Brain pericyte (primary cell): ENCODE measurements around the gene POC1A.

Experiments used
- DNase-seq: peaks from one replicate; pipeline ENCODE4 v3.0.0-alpha.2; 2012; ENCODE audit warnings: low read depth, low spot score

Gene POC1A

DNA sequence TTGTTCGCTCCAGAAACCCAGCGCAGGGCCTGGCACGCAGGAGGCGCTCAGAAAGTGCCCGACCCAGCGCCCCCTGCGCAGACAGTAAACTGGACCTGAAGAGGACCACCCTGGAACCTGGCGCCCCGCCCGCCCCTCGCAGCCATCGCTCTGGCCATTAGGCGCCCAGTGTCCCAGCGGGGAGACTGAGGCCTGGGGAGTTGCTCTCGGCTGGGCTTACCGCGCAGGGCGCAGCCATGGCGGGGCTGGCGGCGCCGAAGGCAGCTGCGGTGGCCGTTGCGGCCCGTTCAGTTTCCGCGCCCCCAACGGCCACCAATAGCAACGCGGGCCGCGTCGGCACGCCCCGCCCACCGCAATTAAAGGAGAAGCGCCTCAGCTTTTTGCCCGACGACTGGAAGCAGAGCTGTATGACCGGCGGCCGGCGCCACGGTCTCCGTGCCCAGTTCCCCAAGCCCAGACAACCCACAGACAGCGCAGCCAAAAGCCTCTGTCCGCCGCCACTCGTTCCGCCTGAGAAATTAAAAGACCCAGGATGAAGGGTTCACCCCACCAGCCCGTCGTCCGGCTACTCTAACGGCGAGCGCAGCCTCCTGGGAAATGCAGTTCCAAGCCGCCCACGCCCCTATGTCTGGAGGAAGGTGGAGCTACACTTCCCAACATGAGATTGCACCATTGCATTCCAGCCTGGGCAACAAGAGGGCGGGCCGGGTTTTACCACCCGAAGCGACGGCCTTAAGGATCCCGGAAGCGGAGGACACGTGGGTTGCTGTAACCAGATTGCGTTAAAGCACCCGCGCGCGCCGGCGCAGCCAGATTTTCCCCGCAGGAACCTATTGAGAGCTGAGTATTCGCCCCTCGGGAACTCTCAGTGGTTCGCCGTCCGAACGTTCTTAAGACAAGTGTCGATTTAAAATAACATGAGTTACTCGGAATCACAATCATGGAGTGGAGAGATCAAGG lies at the start of gene POC1A:
TSS of gene POC1A (minus strand) at position 289 of the 960 bp plus-strand sequence. CDS start at position 238, 51 bp downstream.
- DNase-seq, result peak; percentile 89

DNA sequence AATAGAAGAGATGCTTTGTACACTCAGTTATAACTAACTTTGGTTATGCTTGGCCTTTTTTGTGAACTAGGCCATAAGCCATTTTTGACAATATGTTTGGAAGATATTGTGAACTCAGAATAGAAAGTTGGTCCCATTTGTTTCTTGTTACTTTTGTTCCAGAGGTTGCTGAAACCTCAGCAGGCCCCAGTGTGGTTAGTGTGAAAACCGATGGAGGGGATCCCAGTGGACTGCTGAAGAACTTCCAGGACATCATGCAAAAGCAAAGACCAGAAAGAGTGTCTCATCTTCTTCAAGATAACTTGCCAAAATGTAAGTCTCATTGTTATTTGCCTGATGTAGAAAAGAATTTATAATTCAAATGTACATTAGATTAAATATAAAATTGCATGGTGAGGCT lies 49.5 kb upstream of the POC1A start:
- DNase-seq, result no peak

DNA sequence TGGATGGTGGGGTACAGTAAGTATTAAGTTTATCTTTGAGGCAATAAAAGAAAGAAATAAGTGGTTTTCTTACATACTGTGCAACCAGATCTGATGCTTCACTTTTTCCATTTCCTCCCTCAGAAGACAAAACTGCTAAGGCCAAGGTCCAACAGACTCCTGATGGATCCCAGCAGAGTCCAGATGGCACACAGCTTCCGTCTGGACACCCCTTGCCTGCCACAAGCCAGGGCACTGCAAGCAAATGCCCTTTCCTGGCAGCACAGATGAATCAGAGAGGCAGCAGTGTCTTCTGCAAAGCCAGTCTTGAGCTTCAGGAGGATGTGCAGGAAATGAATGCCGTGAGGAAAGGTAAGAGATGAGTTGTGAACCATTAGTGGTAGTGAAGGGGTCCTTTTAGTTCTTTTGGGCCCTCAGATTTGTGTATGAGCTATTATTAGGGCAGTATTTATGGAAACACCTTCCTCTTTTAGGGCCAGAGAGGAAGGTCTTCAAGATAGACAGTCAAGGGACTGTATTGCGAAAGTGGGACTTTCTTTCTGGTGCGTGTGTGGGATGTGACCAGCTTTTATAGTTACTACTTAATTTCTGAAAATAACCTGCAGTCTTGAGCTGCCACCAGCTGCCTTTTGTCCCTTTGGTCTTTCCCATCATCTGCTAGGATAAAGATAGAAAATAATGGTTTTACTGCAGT lies 48.3 kb upstream of the POC1A start:
- no peak for DNase-seq

DNA sequence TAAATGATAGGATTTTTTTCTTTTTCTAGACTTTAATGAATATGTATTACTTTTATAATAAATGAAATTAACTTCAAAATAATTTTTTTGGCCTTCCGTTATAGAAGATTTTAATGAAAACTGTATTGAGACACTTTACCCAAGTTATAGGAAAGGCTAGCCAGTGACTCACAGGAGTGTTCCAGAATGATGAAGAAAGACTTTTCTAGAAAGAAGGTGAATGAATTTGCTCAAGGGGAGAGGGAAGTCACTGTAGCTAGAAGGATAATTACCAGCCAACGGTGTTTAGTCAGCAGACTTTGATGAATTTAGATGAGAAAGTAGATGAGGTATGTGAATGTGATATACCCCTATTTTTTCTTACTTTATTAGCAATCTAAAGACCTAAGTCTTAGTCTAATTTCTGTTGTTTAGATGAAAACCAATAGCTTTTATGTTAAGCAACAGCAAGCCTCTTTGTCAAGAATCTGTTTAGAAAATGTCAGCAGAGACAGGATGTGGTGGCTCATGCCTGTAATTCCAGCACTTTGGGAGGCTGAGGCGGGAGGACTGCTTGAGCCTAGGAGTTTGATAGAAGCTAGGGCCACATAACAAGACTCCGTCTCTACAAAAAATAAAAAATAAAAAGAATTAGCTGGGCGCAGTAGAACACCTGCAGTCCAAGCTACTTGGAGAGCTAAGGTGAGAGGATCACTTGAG lies 46.9 kb upstream of the POC1A start:
- DNase-seq, result no peak

DNA sequence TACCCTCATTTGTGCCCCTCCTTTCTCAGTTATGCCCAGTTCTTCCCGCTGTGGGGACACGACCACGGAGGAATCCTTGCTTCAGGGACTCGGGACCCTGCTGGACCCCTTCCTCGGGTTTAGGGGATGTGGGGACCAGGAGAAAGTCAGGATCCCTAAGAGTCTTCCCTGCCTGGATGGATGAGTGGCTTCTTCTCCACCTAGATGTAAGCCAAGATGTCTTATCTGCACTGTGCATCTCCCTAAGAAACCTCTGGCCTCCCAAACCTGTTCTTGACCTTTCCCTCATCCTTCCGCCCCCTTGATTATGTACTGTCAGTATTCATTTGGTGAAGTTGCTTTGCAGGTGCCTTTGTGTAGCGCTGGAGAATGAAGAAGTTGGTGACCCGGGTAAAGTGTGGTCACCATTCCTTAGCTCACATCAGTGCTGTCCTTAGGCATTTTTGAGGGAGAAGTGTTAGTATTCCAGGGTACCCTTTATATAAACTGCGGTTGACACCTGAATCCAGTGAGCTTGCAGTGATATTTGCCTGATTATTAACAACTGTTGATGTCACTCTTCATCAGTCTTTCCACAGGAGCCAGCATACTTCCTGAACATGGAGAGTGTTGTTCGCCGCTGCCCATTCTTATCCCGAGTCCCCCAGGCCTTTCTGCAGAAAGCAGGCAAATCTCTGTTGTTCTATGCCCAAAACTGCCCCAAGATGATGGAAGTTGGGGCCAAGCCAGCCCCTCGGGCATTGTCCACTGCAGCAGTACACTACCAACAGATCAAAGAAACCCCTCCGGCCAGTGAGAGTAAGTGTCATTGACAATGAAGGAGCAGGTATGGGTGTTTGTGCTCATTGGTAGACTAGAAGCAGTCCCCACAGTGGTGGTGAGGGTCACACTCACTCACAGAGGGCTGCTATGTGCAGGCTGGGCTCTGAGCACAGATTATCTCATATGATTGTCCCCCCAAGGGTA lies 44.7 kb upstream of the POC1A start:
- no peak for DNase-seq

DNA sequence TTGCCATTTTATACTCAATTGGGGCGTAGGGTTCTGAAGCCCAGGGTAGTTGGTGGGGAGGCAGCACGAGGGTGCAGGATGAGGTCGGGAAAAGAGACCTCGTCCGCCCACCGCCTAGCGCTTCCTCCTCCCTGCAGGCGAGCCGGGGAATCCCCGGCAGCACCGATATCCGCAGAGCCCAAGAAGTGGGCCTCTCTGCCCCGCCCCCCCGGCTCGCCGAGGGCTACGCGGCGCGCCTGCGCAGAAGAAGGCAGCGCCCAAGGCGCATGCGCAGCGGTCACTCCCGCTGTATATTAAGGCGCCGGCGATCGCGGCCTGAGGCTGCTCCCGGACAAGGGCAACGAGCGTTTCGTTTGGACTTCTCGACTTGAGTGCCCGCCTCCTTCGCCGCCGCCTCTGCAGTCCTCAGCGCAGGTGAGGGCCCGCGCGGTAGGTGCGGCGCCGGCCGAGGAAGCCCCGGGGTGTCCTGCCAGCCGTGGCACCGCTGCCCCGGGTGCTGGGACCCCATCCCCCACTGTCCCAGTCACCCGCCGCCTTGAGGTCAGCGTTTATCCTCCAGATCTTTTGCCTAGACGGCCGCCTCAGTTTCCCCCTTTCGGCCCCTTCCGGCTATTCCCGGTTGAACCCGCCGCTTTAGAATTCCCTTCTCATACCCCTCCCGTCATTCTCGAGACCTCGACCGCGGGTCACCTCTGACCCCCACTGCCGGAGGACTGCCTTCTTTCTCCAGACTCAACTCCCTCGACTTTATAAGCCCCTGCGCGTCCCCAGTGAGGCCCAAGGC lies 43.8 kb upstream of the POC1A start, which contains the start of gene ALAS1:
TSS of gene ALAS1 (plus strand) at position 319 of the 784 bp plus-strand sequence. CDS start 1,082 bp downstream, outside the sequence.
- peak; percentile 72 for DNase-seq

DNA sequence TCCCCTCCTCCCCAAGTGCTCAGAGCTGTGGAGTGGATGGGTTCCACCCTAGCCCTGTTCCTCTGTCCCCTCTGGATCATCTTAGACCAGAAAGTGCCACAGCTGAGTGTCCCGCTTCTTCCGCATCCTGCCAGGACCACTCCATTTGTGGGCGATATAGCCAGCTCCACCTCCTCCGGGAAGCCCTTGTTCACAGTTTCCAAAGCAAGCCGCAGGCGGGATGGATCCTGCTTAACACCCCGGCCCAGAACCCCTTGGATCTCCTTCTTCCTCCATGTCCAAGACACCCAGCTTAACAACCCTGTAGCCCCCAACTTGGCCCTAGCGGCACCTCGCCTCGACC lies 43.2 kb upstream of the POC1A start:
- no peak for DNase-seq

DNA sequence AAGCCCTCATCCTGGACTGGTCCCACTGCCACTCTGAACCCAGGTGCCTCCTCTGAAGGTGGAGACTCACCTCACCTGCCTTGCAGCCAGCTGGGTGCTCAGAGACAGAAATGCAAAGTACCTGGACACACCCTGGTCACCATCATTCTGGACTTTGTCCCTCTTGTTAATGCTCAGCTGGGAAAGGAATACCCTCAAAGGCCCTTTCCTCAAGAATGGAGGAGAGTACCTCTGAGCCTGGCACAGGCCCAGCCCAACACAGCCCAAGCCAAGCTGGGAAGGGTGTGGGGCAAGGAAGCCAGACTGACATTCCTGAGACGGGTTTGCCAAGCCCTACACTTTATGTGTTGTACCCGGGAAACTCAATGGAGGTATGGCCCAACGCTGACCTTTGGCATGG lies 42.8 kb upstream of the POC1A start:
- DNase-seq, result no peak

DNA sequence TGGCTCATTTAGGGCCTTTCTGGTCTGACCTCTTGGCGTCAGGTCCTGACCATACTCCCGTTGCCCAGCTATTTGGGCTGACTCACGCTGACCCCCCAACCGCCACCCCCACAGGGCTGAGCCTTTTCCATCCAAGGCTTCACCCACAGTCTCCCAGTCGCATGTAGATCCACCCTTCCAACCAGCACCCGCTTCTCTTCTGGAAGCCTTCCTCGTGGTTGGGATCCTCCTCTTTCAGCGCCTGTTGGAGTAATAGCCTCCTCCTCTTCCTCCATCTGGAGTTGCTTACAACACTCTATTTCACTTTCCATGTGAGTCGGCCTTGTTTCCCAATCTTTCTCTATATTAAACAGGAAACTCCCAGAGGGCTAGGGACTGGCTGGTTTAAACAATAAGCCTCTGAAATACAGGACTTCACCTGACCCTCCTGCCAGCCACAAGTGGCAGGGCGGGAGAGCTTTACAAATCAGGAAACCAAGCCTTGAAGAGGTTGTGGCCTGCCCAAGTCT lies 41.7 kb upstream of the POC1A start:
- no peak for DNase-seq

DNA sequence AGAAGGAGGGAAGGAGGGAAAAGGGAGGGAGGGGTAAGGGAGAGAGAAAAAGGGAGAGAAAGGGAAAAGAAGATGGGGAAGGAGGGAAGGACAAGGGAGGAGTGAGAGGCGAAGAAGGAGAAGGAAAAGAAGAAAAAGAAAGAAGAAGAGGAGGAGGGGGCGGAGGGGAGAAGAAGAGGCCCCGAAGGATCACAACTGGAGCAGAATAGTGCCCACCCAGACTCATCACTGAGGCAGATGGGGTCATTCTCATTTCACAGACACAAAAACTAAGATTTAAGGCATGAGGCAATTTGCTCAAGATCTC lies 41.0 kb upstream of the POC1A start:
- DNase-seq, result no peak

DNA sequence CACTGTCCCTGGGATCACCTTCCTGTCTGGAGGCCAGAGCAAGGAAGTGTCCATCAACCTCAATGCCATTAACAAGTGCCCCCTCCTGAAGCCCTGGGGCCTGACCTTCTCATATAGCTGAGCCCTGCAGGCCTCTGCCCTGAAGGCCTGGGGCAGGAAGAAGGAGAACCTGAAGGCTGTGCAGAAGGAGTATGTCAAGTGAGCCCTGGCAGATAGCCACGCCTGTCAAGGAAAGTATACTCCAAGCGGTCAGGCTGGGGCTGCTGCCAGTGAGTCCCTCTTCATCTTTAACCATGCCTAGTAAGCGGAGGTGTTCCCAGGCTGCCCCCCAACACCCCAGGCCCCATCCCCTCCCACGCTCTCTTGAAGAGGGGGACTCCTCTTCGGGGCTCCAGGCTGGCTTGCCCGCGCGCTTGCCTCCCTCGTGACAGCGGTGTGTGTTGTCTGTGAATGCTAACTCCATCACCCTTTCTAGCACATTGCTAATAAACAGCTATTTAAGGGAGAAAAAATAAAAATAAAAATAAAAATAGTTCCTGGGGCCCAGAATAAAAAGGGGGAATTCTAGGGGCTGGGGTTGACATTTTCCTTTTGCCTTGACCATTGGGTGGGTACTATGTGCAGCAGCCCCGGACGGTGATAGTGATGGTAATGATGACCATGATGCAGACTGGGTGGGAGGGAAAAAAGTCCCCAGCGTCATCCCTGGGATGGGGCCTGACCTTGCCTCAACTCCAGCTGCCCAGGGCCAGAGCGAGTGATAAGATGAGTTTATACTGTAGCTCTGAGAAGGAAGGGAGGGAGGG lies 40.5 kb upstream of the POC1A start:
- no peak for DNase-seq

DNA sequence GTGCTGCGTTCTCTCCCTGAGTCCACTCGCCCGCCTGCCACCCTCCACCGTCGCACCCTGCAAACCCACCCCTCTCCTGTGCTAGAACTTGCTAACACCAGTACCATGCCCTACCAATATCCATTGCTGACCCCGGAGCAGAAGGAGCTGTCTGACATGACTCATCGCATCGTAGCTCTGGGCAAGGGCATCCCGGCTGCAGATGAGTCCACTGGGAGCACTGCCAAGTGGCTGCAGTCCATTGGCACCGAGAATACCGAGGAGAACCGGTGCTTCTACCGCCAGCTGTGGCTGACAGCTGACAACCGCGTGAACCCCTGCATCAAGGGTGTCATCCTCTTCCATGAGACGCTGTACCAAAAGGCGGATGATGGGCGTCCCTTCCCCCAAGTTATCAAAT lies 38.8 kb upstream of the POC1A start:
- DNase-seq, result no peak

DNA sequence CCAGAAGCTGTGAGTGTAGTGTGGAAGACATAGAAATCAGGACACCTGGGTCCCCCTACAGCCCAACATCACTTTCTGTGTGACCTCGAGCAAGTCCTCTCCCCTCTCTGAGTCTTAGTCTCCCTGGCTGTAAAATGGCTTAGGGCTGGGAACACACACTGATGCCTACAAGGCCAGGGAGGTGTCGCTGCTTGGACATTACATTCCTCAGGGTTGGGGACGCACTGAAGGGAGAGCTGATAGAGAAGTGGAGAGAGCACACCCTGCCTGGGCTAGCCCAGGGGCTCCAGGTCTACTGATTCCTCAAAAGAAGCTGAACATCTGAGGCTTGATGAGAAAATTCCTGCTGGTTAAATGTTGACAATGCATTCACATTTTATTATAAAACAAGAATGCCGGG lies 37.4 kb upstream of the POC1A start:
- no peak for DNase-seq

DNA sequence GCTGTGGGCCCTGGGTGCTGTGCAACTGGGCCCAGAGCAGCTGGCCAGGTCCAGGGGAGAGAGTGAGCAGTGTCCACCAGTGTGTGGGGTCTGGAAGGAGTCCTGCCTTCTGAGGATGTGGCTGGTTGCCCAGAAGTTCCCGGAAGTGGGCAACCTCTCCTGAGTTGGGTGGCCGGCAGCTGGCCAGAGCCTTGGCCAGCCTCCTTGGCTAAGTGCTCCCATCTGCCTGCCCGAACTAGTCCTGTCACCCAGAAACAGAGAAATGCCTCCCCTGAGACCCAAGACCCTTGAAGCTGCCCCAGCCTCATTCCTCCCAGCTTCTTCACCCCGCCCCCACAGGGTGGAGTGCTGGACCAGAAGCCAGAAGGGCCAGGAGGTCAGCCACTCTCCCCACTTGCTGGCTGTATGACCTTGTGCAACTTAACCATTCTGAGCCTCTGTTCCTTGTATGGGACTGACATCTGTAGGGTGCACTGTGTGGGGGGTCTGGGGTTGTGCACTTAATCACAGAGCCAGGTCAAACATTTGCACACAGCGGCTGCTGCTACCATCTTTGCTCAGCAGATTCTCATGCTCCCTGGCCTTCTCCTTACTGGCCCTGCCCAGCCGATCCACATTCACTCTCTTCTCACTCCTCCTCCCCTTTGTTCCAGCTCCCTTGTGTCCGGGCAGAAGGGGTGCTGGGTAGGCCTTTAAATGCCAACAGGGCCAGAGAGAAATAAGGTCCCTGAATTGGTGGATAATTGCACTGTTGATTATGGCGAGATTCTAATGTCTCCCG lies 36.3 kb upstream of the POC1A start:
- DNase-seq, result no peak

DNA sequence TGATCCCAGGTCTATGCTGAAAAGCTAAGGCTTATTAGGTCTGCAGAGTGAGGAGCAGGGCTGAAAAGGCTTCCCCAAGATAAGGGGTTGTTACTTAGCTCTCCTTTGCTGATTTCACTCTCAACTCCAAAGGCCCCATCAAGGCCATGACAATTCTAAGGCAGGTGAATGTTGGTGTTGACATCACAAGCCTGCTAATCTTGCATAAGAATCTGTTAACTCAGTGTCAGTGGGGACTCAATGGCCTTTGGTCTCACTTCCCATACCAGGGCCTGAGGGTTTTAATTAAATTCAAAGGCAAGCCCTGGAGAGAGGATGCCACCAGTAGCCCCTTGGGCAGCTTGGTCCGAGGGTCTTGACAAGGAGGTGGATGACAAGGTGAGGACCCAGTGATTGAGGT lies 34.3 kb upstream of the POC1A start:
- DNase-seq, result no peak

DNA sequence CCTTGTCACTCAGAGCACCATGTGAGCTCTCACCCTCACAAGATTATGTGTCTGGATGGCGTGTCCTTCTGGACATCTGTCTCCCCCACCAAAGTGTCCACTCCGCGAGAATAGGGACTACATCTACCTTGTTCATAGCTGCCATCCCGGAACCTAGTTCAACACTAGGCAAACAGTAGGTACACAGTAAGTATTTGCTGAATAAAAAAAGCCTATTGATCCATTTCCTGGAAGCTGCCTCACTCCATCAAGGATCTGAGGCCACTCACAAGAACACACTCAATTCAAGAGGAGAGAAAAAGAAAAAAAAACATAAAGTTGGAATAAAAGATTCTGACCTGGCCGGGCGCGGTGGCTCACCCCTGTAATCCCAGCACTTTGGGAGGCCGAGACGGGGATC lies 32.5 kb upstream of the POC1A start:
- no peak for DNase-seq

DNA sequence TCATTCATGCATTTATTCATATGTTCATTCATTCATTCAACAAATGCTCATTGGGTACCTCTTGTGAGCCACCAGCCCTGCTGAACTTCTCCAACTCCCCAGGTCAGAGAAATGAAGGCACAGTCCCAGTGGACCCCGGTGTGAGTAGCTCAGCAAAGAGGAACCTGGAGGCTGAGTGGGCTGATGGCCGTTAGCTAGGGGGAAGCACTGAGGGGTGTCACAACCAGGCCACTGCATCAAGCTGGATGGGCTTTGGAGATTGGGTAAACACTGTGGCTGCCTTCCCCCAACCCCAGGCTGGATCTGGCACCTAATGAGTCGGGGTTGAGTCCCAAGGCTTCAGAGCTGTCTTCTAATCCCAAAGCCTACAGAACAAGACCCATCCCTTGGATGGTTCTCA lies 31.6 kb upstream of the POC1A start:
- no peak for DNase-seq

DNA sequence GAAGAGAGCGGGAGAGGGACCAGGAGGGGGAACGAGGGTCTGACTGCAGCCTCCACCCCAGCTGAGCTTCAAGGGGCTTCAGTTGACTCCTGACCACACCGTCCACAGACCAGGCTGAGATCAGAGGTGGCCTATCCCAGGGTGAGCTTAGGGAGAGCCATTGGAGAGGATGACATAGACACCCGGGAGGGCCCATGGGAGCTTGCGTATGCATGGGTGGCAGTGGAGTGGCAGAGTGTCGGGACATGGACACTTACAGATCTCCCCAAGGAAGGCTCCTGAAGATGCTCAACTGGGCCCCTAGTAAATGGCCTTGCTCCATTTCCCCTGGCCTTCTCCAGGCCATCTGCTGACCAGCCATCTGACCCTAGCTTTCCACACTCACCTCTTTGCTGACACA lies 31.1 kb upstream of the POC1A start:
- DNase-seq, result no peak

DNA sequence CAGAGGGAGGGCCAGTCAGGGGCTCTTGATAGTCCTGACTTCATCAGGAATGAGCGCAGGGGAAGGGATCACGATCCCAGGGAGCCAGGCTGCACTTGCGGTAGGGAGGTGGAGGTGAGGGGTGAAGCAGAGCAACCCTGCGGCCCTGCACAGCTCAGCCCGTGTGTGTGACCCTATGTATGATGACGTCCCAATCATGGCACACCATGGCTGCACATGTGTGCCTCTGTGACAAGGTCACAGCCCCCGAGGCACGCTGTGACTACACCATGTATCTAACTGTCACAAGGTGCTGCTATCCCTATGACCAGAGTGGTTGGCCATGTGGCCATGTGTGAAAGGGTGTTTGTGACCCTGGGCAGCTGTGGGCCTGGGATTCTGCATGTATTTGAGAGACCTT lies 30.5 kb upstream of the POC1A start:
- no peak for DNase-seq
